ENCODE results near the gene CCDC170. TPM values are rescaled to one million over a fixed set of nuclear protein-coding genes. Genes with fewer than 3 reads are reported as not detected.

CCDC170 gene
- total and polyA plus RNA-seq, 9 donors, result 3.8 to 19.8 (median 8.9) TPM

DNA sequence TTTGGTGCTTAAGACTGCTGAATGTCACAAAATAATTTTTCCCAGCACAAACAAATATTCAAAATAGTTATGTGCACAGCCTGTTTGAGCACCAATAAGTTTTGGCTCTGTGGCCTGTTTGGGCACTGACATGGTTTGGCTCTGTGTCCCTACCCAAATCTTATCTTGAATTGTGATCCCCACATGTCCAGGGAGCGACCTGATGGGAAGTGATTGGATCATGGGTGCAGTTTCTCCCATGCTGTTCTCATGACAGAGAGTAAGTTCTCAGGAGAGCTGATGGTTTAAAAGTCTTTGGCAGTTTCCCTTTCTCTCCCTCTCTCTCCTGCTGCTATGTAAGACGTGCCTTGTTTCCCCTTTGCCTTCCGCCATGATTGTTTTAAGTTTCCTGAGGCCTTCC is 167.7 kb downstream of the CCDC170 start:
- no peak for TF ChIP-seq POLR2A (IDR thresholded peaks at IDR 0.05)
- TF ChIP-seq EP300 (IDR thresholded peaks at IDR 0.05), result no peak
- TF ChIP-seq, protein P1, sequence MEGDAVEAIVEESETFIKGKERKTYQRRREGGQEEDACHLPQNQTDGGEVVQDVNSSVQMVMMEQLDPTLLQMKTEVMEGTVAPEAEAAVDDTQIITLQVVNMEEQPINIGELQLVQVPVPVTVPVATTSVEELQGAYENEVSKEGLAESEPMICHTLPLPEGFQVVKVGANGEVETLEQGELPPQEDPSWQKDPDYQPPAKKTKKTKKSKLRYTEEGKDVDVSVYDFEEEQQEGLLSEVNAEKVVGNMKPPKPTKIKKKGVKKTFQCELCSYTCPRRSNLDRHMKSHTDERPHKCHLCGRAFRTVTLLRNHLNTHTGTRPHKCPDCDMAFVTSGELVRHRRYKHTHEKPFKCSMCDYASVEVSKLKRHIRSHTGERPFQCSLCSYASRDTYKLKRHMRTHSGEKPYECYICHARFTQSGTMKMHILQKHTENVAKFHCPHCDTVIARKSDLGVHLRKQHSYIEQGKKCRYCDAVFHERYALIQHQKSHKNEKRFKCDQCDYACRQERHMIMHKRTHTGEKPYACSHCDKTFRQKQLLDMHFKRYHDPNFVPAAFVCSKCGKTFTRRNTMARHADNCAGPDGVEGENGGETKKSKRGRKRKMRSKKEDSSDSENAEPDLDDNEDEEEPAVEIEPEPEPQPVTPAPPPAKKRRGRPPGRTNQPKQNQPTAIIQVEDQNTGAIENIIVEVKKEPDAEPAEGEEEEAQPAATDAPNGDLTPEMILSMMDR (IDR thresholded peaks at IDR 0.05), result no peak
- H3K27me3 ChIP-seq, result no peaks in the 10 kb centered on the region
- H3K36me3 ChIP-seq, result no peaks in the 10 kb centered on the region
- no peak overlapping the region for H3K4me3 ChIP-seq
- no peak for DNase-seq
- no peak overlapping the region for H3K27ac ChIP-seq
- H3K9me3 ChIP-seq, result no peaks in the 10 kb centered on the region
- intact Hi-C loops (cut with DNase I), result no loop called here
- H3K4me1 ChIP-seq (ENCODE audit: insufficient read depth), result no peaks in the 10 kb centered on the region
- WGBS, 3 donors, result 95 to 98% (median 97%) methylated on average over 3 of the region's 3 CpGs

DNA sequence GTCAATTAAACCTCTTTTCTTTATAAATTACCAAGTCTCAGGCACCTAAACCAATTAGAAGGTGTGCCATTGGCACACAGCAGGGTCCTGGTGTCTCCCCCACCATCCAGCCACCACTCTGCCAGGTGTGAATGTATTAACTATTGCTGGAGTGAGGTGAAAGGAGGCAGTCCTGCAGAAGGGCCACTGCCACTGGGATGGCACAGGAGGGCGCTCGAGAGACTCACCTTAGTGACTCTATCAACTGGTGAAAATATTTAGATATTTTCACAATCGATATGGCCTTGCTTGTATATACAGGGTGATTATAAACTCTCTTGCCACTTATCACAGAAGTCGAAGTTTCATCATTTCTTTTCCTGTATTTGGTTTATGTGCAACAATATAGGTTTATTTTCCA is 168.1 kb downstream of the CCDC170 start:
- Histone ChIP-seq H3K27me3 (no peaks in the 10 kb centered on the region), H3K36me3 (no peaks in the 10 kb centered on the region), H3K27ac (no peak overlapping the region), H3K9me3 (no peaks in the 10 kb centered on the region), H3K4me3 (no peak overlapping the region), H3K4me1 (ENCODE audit: insufficient read depth) (no peaks in the 10 kb centered on the region)
- no peak for TF ChIP-seq EP300 (IDR thresholded peaks at IDR 0.05)
- TF ChIP-seq, protein P1 (IDR thresholded peaks at IDR 0.05), result no peak
- TF ChIP-seq POLR2A (IDR thresholded peaks at IDR 0.05), result no peak
- 76 to 80% (median 78%) methylated on average over 4 of the region's 4 CpGs for WGBS, 3 donors
- intact Hi-C loops (cut with DNase I), result no loop called here
- no peak for DNase-seq

DNA sequence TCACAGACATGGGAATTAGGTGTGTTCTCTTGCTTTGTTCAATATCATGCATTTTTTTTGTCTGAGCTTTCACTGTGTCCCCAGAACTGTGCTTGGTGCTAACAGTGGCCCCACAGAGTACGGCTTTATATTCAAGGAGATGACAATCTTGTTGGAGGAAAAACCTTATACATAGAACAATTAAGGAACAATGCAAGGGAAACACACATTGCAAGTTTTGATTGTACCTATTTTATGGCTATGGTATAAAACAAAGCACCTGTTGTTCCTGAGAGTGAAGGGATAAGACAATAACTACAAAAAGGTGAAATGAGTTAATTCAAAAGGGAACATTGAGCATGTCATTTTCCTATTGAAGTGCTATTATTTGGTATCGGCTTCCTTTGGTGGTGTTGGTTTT is 169.7 kb downstream of the CCDC170 start:
- H3K27ac ChIP-seq, result no peak overlapping the region
- intact Hi-C loops (cut with DNase I), result no loop called here
- H3K4me3 ChIP-seq, result no peak overlapping the region
- H3K36me3 ChIP-seq, result no peaks in the 10 kb centered on the region
- TF ChIP-seq EP300 (IDR thresholded peaks at IDR 0.05) (no peak), POLR2A (IDR thresholded peaks at IDR 0.05) (no peak)
- TF ChIP-seq, protein P1 (IDR thresholded peaks at IDR 0.05), result no peak
- no peaks in the 10 kb centered on the region for H3K4me1 ChIP-seq (ENCODE audit: insufficient read depth)
- 97 to 98% (median 97%) methylated on average over 2 of the region's 2 CpGs for whole genome bisulfite sequencing, 3 donors
- no peak for DNase-seq
- no peaks in the 10 kb centered on the region for H3K9me3 ChIP-seq
- H3K27me3 ChIP-seq, result no peaks in the 10 kb centered on the region

DNA sequence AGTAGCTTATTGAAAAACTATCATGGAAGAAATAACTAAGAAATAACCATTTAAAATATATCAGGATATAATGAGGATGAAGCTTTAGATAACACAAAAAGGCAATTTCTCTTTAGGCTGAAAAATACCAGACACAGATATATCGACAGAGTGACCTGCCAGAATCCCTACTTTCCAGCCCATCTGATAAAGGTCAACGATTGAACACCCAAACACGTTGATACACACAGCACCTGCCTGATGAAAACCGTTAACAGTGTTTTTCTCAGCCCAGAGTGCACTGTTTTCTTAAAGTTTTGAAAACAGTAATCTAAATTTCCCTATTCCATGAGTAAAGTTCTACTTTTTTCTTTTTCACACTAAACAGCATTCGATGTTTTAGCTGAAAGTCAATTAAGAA is 170.6 kb downstream of the CCDC170 start:
- intact Hi-C loops (cut with DNase I), result no loop called here
- H3K27ac ChIP-seq, result no peak overlapping the region
- H3K36me3 ChIP-seq, result no peaks in the 10 kb centered on the region
- TF ChIP-seq POLR2A (IDR thresholded peaks at IDR 0.05), result no peak
- TF ChIP-seq, protein P1 (IDR thresholded peaks at IDR 0.05), result no peak
- TF ChIP-seq EP300 (IDR thresholded peaks at IDR 0.05), result no peak
- no peak overlapping the region for H3K4me3 ChIP-seq
- no peaks in the 10 kb centered on the region for H3K9me3 ChIP-seq
- no peak for DNase-seq
- no peaks in the 10 kb centered on the region for H3K4me1 ChIP-seq (ENCODE audit: insufficient read depth)
- H3K27me3 ChIP-seq, result no peaks in the 10 kb centered on the region
- 17 to 32% (median 32%) methylated on average over 5 of the region's 5 CpGs for WGBS, 3 donors

DNA sequence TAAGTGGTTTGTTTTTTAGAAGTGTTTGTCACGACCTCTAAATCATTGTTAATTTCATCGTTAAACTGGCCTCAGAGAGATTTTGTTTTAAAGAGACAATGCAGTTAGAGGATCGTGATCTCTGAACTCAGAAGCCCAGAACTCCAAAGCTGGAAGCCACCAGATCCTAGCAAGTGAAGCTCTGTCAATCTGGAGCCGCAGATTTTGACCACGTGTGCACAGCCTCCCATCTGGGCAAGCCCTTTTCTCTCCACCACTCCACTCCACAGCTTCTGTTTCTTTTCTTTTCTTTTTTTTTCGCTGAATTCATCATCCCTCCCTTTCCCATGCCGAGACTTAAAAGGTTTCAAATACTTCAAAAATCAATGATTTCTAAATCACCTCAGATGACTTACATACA is 171.5 kb downstream of the CCDC170 start:
- TF ChIP-seq POLR2A (IDR thresholded peaks at IDR 0.05) (no peak), EP300 (IDR thresholded peaks at IDR 0.05) (no peak)
- TF ChIP-seq, protein P1 (IDR thresholded peaks at IDR 0.05), result no peak
- intact Hi-C loops (cut with DNase I), result no loop called here
- WGBS, 3 donors, result 29 to 49% (median 33%) methylated on average over 7 of the region's 7 CpGs
- H3K4me1 ChIP-seq (ENCODE audit: insufficient read depth), result no peaks in the 10 kb centered on the region
- DNase-seq, result no peak
- H3K36me3 ChIP-seq, result no peaks in the 10 kb centered on the region
- H3K4me3 ChIP-seq, result no peak overlapping the region
- H3K27me3 ChIP-seq, result no peaks in the 10 kb centered on the region
- no peaks in the 10 kb centered on the region for H3K9me3 ChIP-seq
- no peak overlapping the region for H3K27ac ChIP-seq
